ENCODE measurements around the gene SECTM1. TPM values are rescaled to one million over a fixed set of nuclear protein-coding genes. Genes with fewer than 3 reads are reported as not detected.

The SECTM1 gene
- total and polyA plus RNA-seq, 2 experiments from 2014 or later: 0.21 to 1.3 TPM

GRCh38 chr17:82295472-82295814, 38.1 kb downstream of the SECTM1 start (continued):
- TF ChIP-seq EZH2 (IDR thresholded peaks at IDR 0.05; ENCODE audit: low read depth, unreplicated experiment) (no peak), ETS1 (IDR thresholded peaks at IDR 0.05) (no peak), STAT1 (IDR thresholded peaks at IDR 0.05; ENCODE audit: unreplicated experiment) (no peak), ZNF331 (CRISPR knock-in tag; IDR thresholded peaks at IDR 0.05; ENCODE audit: low read depth) (no peak)

- H3K9me2 ChIP-seq (ENCODE audit: insufficient read depth): no peaks in the 10 kb centered on the region
- H4K20me1 ChIP-seq (replicated peaks; ENCODE audit: insufficient read depth): no peaks in the 10 kb centered on the region
- peaks cover 8% of the 10 kb centered on the region; the same call in 1 of the 2 replicates for H3K4me1 ChIP-seq (ENCODE audit: insufficient read depth)
- H2AFZ ChIP-seq: no peak overlapping the region
- no peak for DNase-seq (ENCODE audit: low spot score)
- Mint-ChIP-seq H3K27me3 (ENCODE audit: insufficient read depth, low read depth, poor library complexity) (peaks cover 16% of the 10 kb centered on the region), H3K4me3 (peak overlapping the region; percentile 82), H3K9me3 (no peaks in the 10 kb centered on the region), H3K4me1 (peaks cover 28% of the 10 kb centered on the region), H3K36me3 (ENCODE audit: low read depth) (no peaks in the 10 kb centered on the region), H3K27ac (no peak overlapping the region)
- peak overlapping the region; percentile 71 for H3K4me3 ChIP-seq
- H3F3A ChIP-seq (replicated peaks; ENCODE audit: low read depth): peaks cover 19% of the 10 kb centered on the region
- H3K27ac ChIP-seq (ENCODE audit: low read depth): no peak overlapping the region
- ATAC-seq: no peak
- no peak for TF ChIP-seq NANOG (IDR thresholded peaks at IDR 0.05; ENCODE audit: borderline replicate concordance)
- no peak for TF ChIP-seq EZH2phosphoT487 (IDR thresholded peaks at IDR 0.05; ENCODE audit: unreplicated experiment)
- 0 out of 2 replicates have a peak, but pooled peaks have one; percentile 11 for TF ChIP-seq POLR2AphosphoS5 (IDR thresholded peaks at IDR 0.05; ENCODE audit: low read depth)
- peak overlapping the region; percentile 92 for H3K4me2 ChIP-seq
- 0 out of 2 replicates have a peak, but pooled peaks cover 3% of the 10 kb centered on the region for H3K79me2 ChIP-seq (replicated peaks; ENCODE audit: insufficient read depth)
- peaks cover 4% of the 10 kb centered on the region; the same call in 1 of the 2 replicates for H3K27me3 ChIP-seq (ENCODE audit: insufficient read depth)
- no peaks in the 10 kb centered on the region for H3K36me3 ChIP-seq (ENCODE audit: insufficient read depth)
Observed at GRCh38 chr17:82294064-82294773, 39.3 kb downstream of the SECTM1 start.

- Histone ChIP-seq H4K20me1 (replicated peaks; ENCODE audit: insufficient read depth) (no peaks in the 10 kb centered on the region), H3K36me3 (ENCODE audit: insufficient read depth) (no peaks in the 10 kb centered on the region), H3K4me3 (peak overlapping the region; percentile 77), H3K79me2 (replicated peaks; ENCODE audit: insufficient read depth) (0 out of 2 replicates have a peak, but pooled peaks cover 3% of the 10 kb centered on the region), H3F3A (replicated peaks; ENCODE audit: low read depth) (peaks cover 19% of the 10 kb centered on the region), H3K9me2 (ENCODE audit: insufficient read depth) (no peaks in the 10 kb centered on the region), H3K4me1 (ENCODE audit: insufficient read depth) (peaks cover 8% of the 10 kb centered on the region; the same call in 1 of the 2 replicates), H3K27me3 (ENCODE audit: insufficient read depth) (peaks cover 4% of the 10 kb centered on the region; the same call in 1 of the 2 replicates), H2AFZ (peak overlapping the region; percentile 76; the same call in 1 of the 2 replicates), H3K4me2 (peak overlapping the region; percentile 83), H3K27ac (ENCODE audit: low read depth) (peak overlapping the region; percentile 87)
- Mint-ChIP-seq H3K27ac (no peak overlapping the region), H3K4me3 (peak overlapping the region; percentile 80), H3K9me3 (no peaks in the 10 kb centered on the region), H3K4me1 (peaks cover 23% of the 10 kb centered on the region), H3K36me3 (ENCODE audit: low read depth) (no peaks in the 10 kb centered on the region), H3K27me3 (ENCODE audit: insufficient read depth, low read depth, poor library complexity) (peaks cover 8% of the 10 kb centered on the region)
- ATAC-seq (peak; percentile 96), DNase-seq (ENCODE audit: low spot score) (peak; percentile 99)
- peak; percentile 90 for TF ChIP-seq POLR2AphosphoS5 (IDR thresholded peaks at IDR 0.05; ENCODE audit: low read depth)
- no peak for TF ChIP-seq ZNF331 (CRISPR knock-in tag; IDR thresholded peaks at IDR 0.05; ENCODE audit: low read depth)
Observed at GRCh38 chr17:82292251-82293154, 41.1 kb downstream of the SECTM1 start.
